GM10248 (cell line): ENCODE results near the gene ASPSCR1.
"Not testable (repeated sequence)": the region's sequence is repeated elsewhere in the genome, so short reads cannot be mapped to it uniquely, and the experiment has no call there.

Source experiments
- CTCF ChIA-PET: fragments of 300-600 bp; sonication (Branson Sonifier 250); formaldehyde crosslinking; extraction: SDS; loops from one replicate; lab custom pipeline; 2021; ENCODE audit warnings: antibody characterized with exemption; lab: Yijun Ruan, JAX
- POLR2A ChIA-PET: fragments of 350-650 bp; sonication (Branson Sonifier 250); formaldehyde crosslinking; extraction: SDS; loops from one replicate; lab custom pipeline; 2020; ENCODE audit warnings: antibody characterized with exemption; lab: Yijun Ruan, JAX
- DNase-seq: peaks from one replicate; pipeline ENCODE4 v3.0.0; 2012; ENCODE audit errors: extremely low spot score
- CTCF ChIP-seq: IDR thresholded peaks from 2 replicates; pipeline ENCODE4 v1.5.1; 2012; ENCODE audit warnings: mild to moderate bottlenecking, low read depth; ENCODE audit errors: extremely low read depth, missing control alignments, control extremely low read depth

The ASPSCR1 gene

GRCh38 chr17:82036634-82037091 lies 59.2 kb downstream of the ASPSCR1 start:
- DNase-seq: no peak
- ChIA-PET POLR2A (interaction anchor here (1.6 kb wide), 1 partner anchor 13 kb away, joined by 5 read pairs; no protein-coding TSS in a partner anchor), CTCF (interaction anchor here (0.8 to 3.0 kb wide), 7 partner anchors 10 to 118 kb away, joined by 3 to 16 read pairs (median 5); partner anchors contain the start of genes CENPX and LRRC45)

GRCh38 chr17:82037092-82037888 lies 59.9 kb downstream of the ASPSCR1 start, which contains the start of gene DCXR:
DCXR (minus strand) TSS chr17:82037697; CDS start chr17:82037682, 15 bp downstream.
- ChIA-PET POLR2A (interaction anchor here (0.6 to 1.6 kb wide), 10 partner anchors 12 to 262 kb away, joined by 3 to 14 read pairs (median 4); partner anchors contain the start of genes CENPX, GPS1 and LRRC45), CTCF (interaction anchor here (0.6 to 5.6 kb wide), 35 partner anchors 10 to 387 kb away, joined by 3 to 67 read pairs (median 3); partner anchors contain the start of genes CENPX, LRRC45 and PYCR1)
- TF ChIP-seq CTCF: peak; percentile 93
- peak; percentile 98 for DNase-seq

More at GRCh38 chr17:82036634-82037091, 59.2 kb downstream of the ASPSCR1 start:
- no peak for TF ChIP-seq CTCF

- no peak for TF ChIP-seq CTCF
- no peak for DNase-seq
- ChIA-PET POLR2A (interaction anchor here (0.6 to 1.6 kb wide), 9 partner anchors 12 to 262 kb away, joined by 3 to 14 read pairs (median 3); partner anchors contain the start of genes CENPX, GPS1 and LRRC45), CTCF (interaction anchor here (0.6 to 5.6 kb wide), 33 partner anchors 9 to 388 kb away, joined by 3 to 67 read pairs (median 3); partner anchors contain the start of genes CENPX, LRRC45 and PYCR1)
Observed at GRCh38 chr17:82037889-82038195, 60.4 kb downstream of the ASPSCR1 start.

- POLR2A ChIA-PET, DNase-seq: not testable (repeated sequence)
- CTCF ChIA-PET: interaction anchor here (1.3 to 5.6 kb wide), 5 partner anchors 11 to 98 kb away, joined by 3 to 67 read pairs (median 10); partner anchors contain the start of genes CENPX and LRRC45
Observed at GRCh38 chr17:82038796-82039409, 61.5 kb downstream of the ASPSCR1 start.

GRCh38 chr17:82039695-82040299 lies 62.4 kb downstream of the ASPSCR1 start:
- CTCF ChIA-PET: interaction anchor here (5.6 kb wide), 1 partner anchor 13 kb away, joined by 67 read pairs; the partner anchor contains the start of genes CENPX and LRRC45
- no peak for TF ChIP-seq CTCF
- DNase-seq: no peak
- POLR2A ChIA-PET: no interaction called here

- no peak for TF ChIP-seq CTCF
- ChIA-PET POLR2A (no interaction called here), CTCF (interaction anchor here (1.4 to 5.6 kb wide), 2 partner anchors 15 to 165 kb away, joined by 3 to 67 read pairs; partner anchors contain the start of genes CENPX and LRRC45)
- no peak for DNase-seq
Observed at GRCh38 chr17:82041144-82041814, 63.9 kb downstream of the ASPSCR1 start.
